Measurements from ENCODE around the gene ZBTB5. TPM values are rescaled to one million over a fixed set of nuclear protein-coding genes. Genes with fewer than 3 reads are reported as not detected.

Gene ZBTB5
- total and polyA plus RNA-seq, 2 of the 13 experiments (the other 11 are each of a cell fraction or from before 2014, with no cell fraction given) = 12.5 to 20.5 TPM

DNA sequence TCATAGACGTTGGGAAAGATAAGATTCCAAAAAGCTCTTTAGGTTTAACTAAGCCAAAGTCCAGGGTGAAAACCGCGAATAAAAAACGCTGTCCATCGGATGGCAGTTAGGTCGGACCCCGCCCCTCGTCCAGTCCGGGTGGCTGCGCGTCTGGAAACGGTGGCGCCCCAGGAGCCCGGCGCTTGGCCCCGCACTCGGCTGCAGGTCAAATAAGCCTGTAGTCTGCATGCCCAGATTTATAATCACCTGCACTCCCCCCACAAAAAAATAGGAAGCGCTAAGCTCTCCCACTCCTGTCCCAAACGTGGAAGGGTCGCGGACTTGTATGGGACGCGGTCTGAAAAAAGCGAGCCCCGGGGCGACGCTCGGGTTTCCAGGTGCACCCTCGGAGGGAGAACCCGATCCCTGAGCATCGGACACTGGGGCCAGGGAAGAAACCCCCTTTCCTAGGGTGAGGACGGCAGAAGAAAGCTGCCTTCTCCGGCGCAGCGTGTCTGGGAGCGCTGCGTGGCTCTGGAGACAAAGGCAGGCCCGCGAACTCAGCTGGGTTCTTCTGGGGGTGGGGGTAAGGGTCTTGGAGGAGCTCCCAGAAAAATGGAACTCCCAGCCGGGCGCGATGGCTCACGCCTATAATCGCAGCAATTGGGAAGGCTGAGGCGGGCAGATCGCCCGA, 923 bp upstream of the ZBTB5 start (continued):
- no peak for TF ChIP-seq MNT (IDR thresholded peaks at IDR 0.05)
- TF ChIP-seq ATRX (CRISPR knock-in tag; IDR thresholded peaks at IDR 0.05; ENCODE audit: borderline replicate concordance) = no peak
- peak; percentile 12 for TF ChIP-seq PCBP2 (optimal IDR thresholded peaks at IDR 0.05; ENCODE audit: low read depth, low read length, poor library complexity, severe bottlenecking)
- no peak for TF ChIP-seq HNRNPK (IDR thresholded peaks at IDR 0.05; ENCODE audit: low read depth, low read length, poor library complexity, severe bottlenecking)
- TF ChIP-seq, protein P1, sequence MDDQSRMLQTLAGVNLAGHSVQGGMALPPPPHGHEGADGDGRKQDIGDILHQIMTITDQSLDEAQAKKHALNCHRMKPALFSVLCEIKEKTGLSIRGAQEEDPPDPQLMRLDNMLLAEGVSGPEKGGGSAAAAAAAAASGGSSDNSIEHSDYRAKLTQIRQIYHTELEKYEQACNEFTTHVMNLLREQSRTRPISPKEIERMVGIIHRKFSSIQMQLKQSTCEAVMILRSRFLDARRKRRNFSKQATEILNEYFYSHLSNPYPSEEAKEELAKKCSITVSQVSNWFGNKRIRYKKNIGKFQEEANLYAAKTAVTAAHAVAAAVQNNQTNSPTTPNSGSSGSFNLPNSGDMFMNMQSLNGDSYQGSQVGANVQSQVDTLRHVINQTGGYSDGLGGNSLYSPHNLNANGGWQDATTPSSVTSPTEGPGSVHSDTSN (CRISPR knock-in tag; IDR thresholded peaks at IDR 0.05; ENCODE audit: borderline replicate concordance) = no peak
- TF ChIP-seq RORA (CRISPR knock-in tag; IDR thresholded peaks at IDR 0.05) = no peak
- no peak for TF ChIP-seq ZNF549 (CRISPR knock-in tag; IDR thresholded peaks at IDR 0.05)
- TF ChIP-seq MTA3 (CRISPR knock-in tag; IDR thresholded peaks at IDR 0.05) = no peak
- TF ChIP-seq CBX1 (IDR thresholded peaks at IDR 0.05; ENCODE audit: low read depth) = no peak
- peak; percentile 60 for TF ChIP-seq YEATS4 (CRISPR knock-in tag; IDR thresholded peaks at IDR 0.05; ENCODE audit: borderline replicate concordance)
- no peak for TF ChIP-seq ZNF383 (CRISPR knock-in tag; IDR thresholded peaks at IDR 0.05; ENCODE audit: borderline replicate concordance)
- TF ChIP-seq ZNF234 (CRISPR knock-in tag; conservative IDR thresholded peaks at IDR 0.05) = 0 out of 2 replicates have a peak, but pooled peaks have one; percentile 45
- no peak for TF ChIP-seq TCF7 (IDR thresholded peaks at IDR 0.05; ENCODE audit: low read depth)
- no peak for TF ChIP-seq MAF1 (CRISPR knock-in tag; IDR thresholded peaks at IDR 0.05; ENCODE audit: borderline replicate concordance)
- TF ChIP-seq PRMT3 (CRISPR knock-in tag; IDR thresholded peaks at IDR 0.05; ENCODE audit: borderline replicate concordance, low read depth) = no peak
- no peak for TF ChIP-seq ZNF605 (CRISPR knock-in tag; IDR thresholded peaks at IDR 0.05)
- TF ChIP-seq ZBTB46 (CRISPR knock-in tag; IDR thresholded peaks at IDR 0.05; ENCODE audit: borderline replicate concordance) = no peak
- no peak for TF ChIP-seq ZNF512B (CRISPR knock-in tag; IDR thresholded peaks at IDR 0.05; ENCODE audit: borderline replicate concordance)
- no peak for TF ChIP-seq FOXA1 (IDR thresholded peaks at IDR 0.05)
- no peak for TF ChIP-seq FOXA1 (CRISPR knock-in tag; IDR thresholded peaks at IDR 0.05)
- no peak; the same call in 1 of the 2 replicates for TF ChIP-seq ZBTB7B (CRISPR knock-in tag; IDR thresholded peaks at IDR 0.05)
- TF ChIP-seq PHF5A (CRISPR knock-in tag; IDR thresholded peaks at IDR 0.05; ENCODE audit: low read depth, unreplicated experiment) = no peak
- no peak for TF ChIP-seq SRSF4 (IDR thresholded peaks at IDR 0.05; ENCODE audit: low read depth, low read length, poor library complexity, severe bottlenecking)
- 0 out of 2 replicates have a peak, but pooled peaks have one; percentile 35 for TF ChIP-seq ZNF160 (CRISPR knock-in tag; IDR thresholded peaks at IDR 0.05)

Data from HepG2 (cell line).